Right forelimb (tissue), 1 donor: Measurements from ENCODE around the gene USF1.
"Not testable (repeated sequence)": the region's sequence is repeated elsewhere in the genome, so short reads cannot be mapped to it uniquely, and the experiment has no call there.

Source experiments
- DNase-seq: peaks from one replicate; pipeline ENCODE4 v3.0.0-alpha.2; 2018

The USF1 gene

GRCh38 chr1:161017756-161018630, 27.8 kb downstream of the USF1 start:
- no peak for DNase-seq

GRCh38 chr1:161017181-161017580, 28.6 kb downstream of the USF1 start:
- not testable (repeated sequence) for DNase-seq

- not testable (repeated sequence) for DNase-seq
These were observed 29.1 kb downstream of the USF1 start for GRCh38 chr1:161016683-161017082.

GRCh38 chr1:161013488-161014230, 32.1 kb downstream of the USF1 start:
- DNase-seq, result peak; percentile 52

GRCh38 chr1:161013131-161013487, 32.7 kb downstream of the USF1 start:
- DNase-seq, result no peak

- no peak for DNase-seq
These were observed 33.4 kb downstream of the USF1 start for GRCh38 chr1:161012420-161012819.

GRCh38 chr1:161009602-161010211, 36.1 kb downstream of the USF1 start:
- no peak for DNase-seq

- DNase-seq, result no peak
These were observed 36.8 kb downstream of the USF1 start for GRCh38 chr1:161008869-161009510.

- DNase-seq, result no peak
These were observed 38.4 kb downstream of the USF1 start for GRCh38 chr1:161007369-161007768.

- DNase-seq, result no peak
These were observed 39.2 kb downstream of the USF1 start for GRCh38 chr1:161006563-161006962.

- DNase-seq, result no peak
These were observed 44.3 kb downstream of the USF1 start for GRCh38 chr1:161001525-161001924.

GRCh38 chr1:161000736-161001480, 44.9 kb downstream of the USF1 start:
- DNase-seq, result no peak

GRCh38 chr1:160999376-160999775, 46.4 kb downstream of the USF1 start:
- no peak for DNase-seq

- no peak for DNase-seq
These were observed 48.3 kb downstream of the USF1 start for GRCh38 chr1:160997323-160998038.

- DNase-seq, result no peak
These were observed 49.6 kb downstream of the USF1 start for GRCh38 chr1:160996178-160996577.

- DNase-seq, result no peak
These were observed 52.1 kb downstream of the USF1 start for GRCh38 chr1:160993544-160994193.

GRCh38 chr1:160992036-160992435, 53.7 kb downstream of the USF1 start:
- DNase-seq, result not testable (repeated sequence)
